Measurements from ENCODE around the gene ALDH3B1.
"Not testable (repeated sequence)": the region's sequence is repeated elsewhere in the genome, so short reads cannot be mapped to it uniquely, and the experiment has no call there.

DNA sequence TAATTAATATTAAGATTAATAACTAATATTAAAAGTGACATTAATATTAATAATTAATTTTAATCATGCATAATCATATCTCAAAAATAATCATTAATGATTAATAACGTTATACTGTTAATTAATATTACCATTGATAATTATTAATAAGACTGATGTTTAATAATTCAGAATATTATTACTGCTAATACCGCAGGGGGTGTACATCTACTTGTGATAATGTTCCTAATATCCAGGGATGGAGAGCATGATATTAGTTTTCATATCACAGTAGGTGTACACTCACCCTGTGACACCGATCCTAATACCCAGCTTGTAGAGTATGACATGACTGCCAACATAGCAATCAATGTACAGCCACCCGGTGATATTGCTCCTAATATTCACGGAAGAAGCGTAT, 24.8 kb upstream of the ALDH3B1 start:
- TF ChIP-seq, protein P1, sequence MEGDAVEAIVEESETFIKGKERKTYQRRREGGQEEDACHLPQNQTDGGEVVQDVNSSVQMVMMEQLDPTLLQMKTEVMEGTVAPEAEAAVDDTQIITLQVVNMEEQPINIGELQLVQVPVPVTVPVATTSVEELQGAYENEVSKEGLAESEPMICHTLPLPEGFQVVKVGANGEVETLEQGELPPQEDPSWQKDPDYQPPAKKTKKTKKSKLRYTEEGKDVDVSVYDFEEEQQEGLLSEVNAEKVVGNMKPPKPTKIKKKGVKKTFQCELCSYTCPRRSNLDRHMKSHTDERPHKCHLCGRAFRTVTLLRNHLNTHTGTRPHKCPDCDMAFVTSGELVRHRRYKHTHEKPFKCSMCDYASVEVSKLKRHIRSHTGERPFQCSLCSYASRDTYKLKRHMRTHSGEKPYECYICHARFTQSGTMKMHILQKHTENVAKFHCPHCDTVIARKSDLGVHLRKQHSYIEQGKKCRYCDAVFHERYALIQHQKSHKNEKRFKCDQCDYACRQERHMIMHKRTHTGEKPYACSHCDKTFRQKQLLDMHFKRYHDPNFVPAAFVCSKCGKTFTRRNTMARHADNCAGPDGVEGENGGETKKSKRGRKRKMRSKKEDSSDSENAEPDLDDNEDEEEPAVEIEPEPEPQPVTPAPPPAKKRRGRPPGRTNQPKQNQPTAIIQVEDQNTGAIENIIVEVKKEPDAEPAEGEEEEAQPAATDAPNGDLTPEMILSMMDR (IDR thresholded peaks at IDR 0.05; ENCODE audit: poor library complexity): not testable (repeated sequence)
- not testable (repeated sequence) for TF ChIP-seq EZH2 (IDR thresholded peaks at IDR 0.05; ENCODE audit: borderline replicate concordance); EZH2phosphoT487 (IDR thresholded peaks at IDR 0.05; ENCODE audit: low read depth, severe bottlenecking, unreplicated experiment)

Measured in hepatocyte (in vitro differentiated cells).